Heart right ventricle (tissue), 16 donors: ENCODE results near the gene STAT4. TPM values are rescaled to one million over a fixed set of nuclear protein-coding genes. Genes with fewer than 3 reads are reported as not detected.

Source experiments
- ATAC-seq, 8 donors: fragments of 200-7000 bp; cut with Tn5 transposase; one replicate each; pipeline ENCODE4 v1.9.1; 2020; ENCODE audit warnings: mild to moderate bottlenecking in 8 of 8, moderate library complexity in 8 of 8, moderate number of reproducible peaks in 1 of 8
- DNase-seq, 2 donors: peaks; one replicate each; pipeline ENCODE4 v3.0.0-alpha.2; 2020
- H3K27ac ChIP-seq, 10 donors: fragments of 200-600 bp; sonication (generic) in 2 of 10; one replicate each; pipeline versions ENCODE4 v1.5.0 to v1.8.0; 2020 to 2022; ENCODE audit warnings: mild to moderate bottlenecking in 3 of 10
- H3K27me3 ChIP-seq, 7 donors: fragments of 200-600 bp; one replicate each; pipeline ENCODE4 v1.8.0; 2021 to 2022; ENCODE audit warnings: mild to moderate bottlenecking in 2 of 7
- H3K36me3 ChIP-seq, 9 donors: fragments of 200-600 bp; sonication (generic) in 1 of 9; one replicate each; pipeline versions ENCODE4 v1.5.0 to v1.8.0; 2020 to 2022; ENCODE audit warnings: mild to moderate bottlenecking in 2 of 9
- H3K4me1 ChIP-seq, 9 donors: fragments of 200-600 bp; sonication (generic) in 1 of 9; one replicate each; pipeline versions ENCODE4 v1.5.0 to v1.8.0; 2020 to 2022; ENCODE audit warnings: mild to moderate bottlenecking in 4 of 9
- H3K4me3 ChIP-seq, 10 donors: fragments of 200-600 bp; sonication (generic) in 2 of 10; one replicate each; pipeline versions ENCODE4 v1.5.0 to v1.8.0; 2020 to 2022; ENCODE audit warnings: mild to moderate bottlenecking in 7 of 10, moderate library complexity in 2 of 10
- H3K9me3 ChIP-seq, 11 donors: fragments of 200-600 bp in 10 of 11; sonication (generic) in 2 of 11; one replicate each; pipeline versions ENCODE4 v1.5.0 to v1.8.0; 2013 to 2022; ENCODE audit warnings: mild to moderate bottlenecking in 2 of 11, control low read depth in 1 of 11, moderate library complexity in 1 of 11
- CTCF ChIP-seq, 9 donors: fragments of 200-600 bp; sonication (generic) in 2 of 9; IDR thresholded peaks; one replicate each; pipeline versions ENCODE4 v1.5.0 to v1.8.0; 2021 to 2022; ENCODE audit warnings: antibody characterized with exemption in 9 of 9, mild to moderate bottlenecking in 5 of 9, moderate library complexity in 1 of 9
- WGBS, 2 donors: extraction: QIAGEN DNeasy Blood & Tissue Kit; methylation state at CpG; one replicate each; pipeline ENCODE4 v1.1.7; 2013; ENCODE audit warnings: inconsistent platforms in 1 of 2; 5-methylcytosine and 5-hydroxymethylcytosine counted together
- intact Hi-C, 10 donors: fragments of 100-400 bp; cut with DNase I; formaldehyde crosslinking; loops; one replicate each; pipeline versions ENCODE4 v1.11.1 to v1.14.2; 2022
- polyA plus RNA-seq, 2 donors: library from polyadenylated mRNA; stranded (reverse); fragments of 200-250 nt; gene quantifications; one replicate each; pipeline ENCODE4 v1.2.3, GENCODE V29; 2013
- total RNA-seq, 10 donors: library from RNA; stranded (reverse); fragmentation: NEBNext Ultra II Directional in 3 of 10; extraction: Animal tissue kit (Norgen Biotek cat#: 25700) in 3 of 10; gene quantifications; one replicate each; pipeline versions ENCODE4 v1.2.1 to v1.2.4, GENCODE V29; 2021 to 2023
- donor health status: Arrhythmogenic right ventricular cardiomyopathy.
- donor health status: ischemic (EF 13 %, LVEDD 7.1; RV severe dilation, severe dysfunction).
- donor health status: healthy with polysubstance abuse.
- donor health status: DM: no; HTN: yes; CAD: no.
- donor health status: DM: no; HTN: no; CAD: no.
- donor health status: ischemic (EF 25% LVEDD 6.9; RV normal size, moderate dysfunction).
- donor health status: ischemic (EF 25% LVEDD 5.7; RV mildly dilated, moderate dysfunction).
- donor health status: healthy.
- donor health status: DM: yes; HTN: yes; CAD: no.
- donor health status: Ischemic cardiomyopathy.
- donor health status: ischemic (EF 35%, LVEDD 5.7; RV mildly dilated, moderate dysfunction).
- donor health status: nonischemic (EF 11% LVEDD 7.7; RV severe dilation, severe dysfunction).
- donor health status: DM: yes; HTN: yes; CAD: no.
- donor health status: PGD.
- donor health status: ischemic (EF 29% LVEDD 5.4; RV normal size, mild dysfunction).
- donor health status: nonischemic (EF 23%, LVEDD 6.1; RV moderate dilation, normal function).

The STAT4 gene
- total and polyA plus RNA-seq, 12 donors: 0.52 to 9.4 (median 2.2) TPM

- no peaks in the 10 kb centered on the region for H3K9me3 ChIP-seq
- 95 to 96% methylated on average over 3 of the region's 3 CpGs for WGBS, 2 donors
- H3K36me3 ChIP-seq: peaks cover 0 to 3% (median 0%) of the 10 kb centered on the region in 9 donors
- H3K27ac ChIP-seq: peak overlapping the region in 1 of 10 donors; percentile 63
- DNase-seq (no peak), ATAC-seq (no peak)
- TF ChIP-seq CTCF (IDR thresholded peaks at IDR 0.05): no peak
- H3K4me3 ChIP-seq: no peak overlapping the region
- H3K4me1 ChIP-seq: peaks cover 0 to 19% (median 0%) of the 10 kb centered on the region in 9 donors
- intact Hi-C loops: loop anchor here in 2 of 10 donors (10.0 kb wide), 2 partner anchors 78 to 448 kb away; no protein-coding TSS in a partner anchor
- H3K27me3 ChIP-seq: no peaks in the 10 kb centered on the region
Measured at GRCh38 chr2:191066919-191067233, 83.9 kb downstream of the STAT4 start.

- DNase-seq: no peak
- ATAC-seq: no peak
- WGBS, 2 donors: 46 to 59% methylated on average over 4 of the region's 4 CpGs
- Histone ChIP-seq H3K27me3 (no peaks in the 10 kb centered on the region), H3K36me3 (peaks cover 0 to 3% (median 0%) of the 10 kb centered on the region in 9 donors), H3K9me3 (no peaks in the 10 kb centered on the region), H3K27ac (peak overlapping the region in 1 of 10 donors; percentile 63), H3K4me3 (peak overlapping the region in 1 of 10 donors; percentile 6), H3K4me1 (peaks cover 0 to 19% (median 0%) of the 10 kb centered on the region in 9 donors)
- intact Hi-C loops: loop anchor here in 2 of 10 donors (10.0 kb wide), 2 partner anchors 78 to 448 kb away; no protein-coding TSS in a partner anchor
- no peak for TF ChIP-seq CTCF (IDR thresholded peaks at IDR 0.05)
Measured at GRCh38 chr2:191066197-191066918, 84.4 kb downstream of the STAT4 start.

GRCh38 chr2:191065785-191066184 is 85.0 kb downstream of the STAT4 start:
- Histone ChIP-seq H3K27me3 (no peaks in the 10 kb centered on the region), H3K36me3 (peaks cover 0 to 3% (median 0%) of the 10 kb centered on the region in 9 donors), H3K4me1 (peaks cover 0 to 19% (median 0%) of the 10 kb centered on the region in 9 donors), H3K27ac (peak overlapping the region in 1 of 10 donors; percentile 63), H3K4me3 (peak overlapping the region in 1 of 10 donors; percentile 6), H3K9me3 (no peaks in the 10 kb centered on the region)
- WGBS, 2 donors: 71 to 82% methylated on average over 2 of the region's 2 CpGs
- intact Hi-C loops: loop anchor here in 2 of 10 donors (10.0 kb wide), 2 partner anchors 79 to 449 kb away; no protein-coding TSS in a partner anchor
- DNase-seq (no peak), ATAC-seq (no peak)
- no peak for TF ChIP-seq CTCF (IDR thresholded peaks at IDR 0.05)

- intact Hi-C loops: loop anchor here in 2 of 10 donors (10.0 kb wide), 2 partner anchors 80 to 450 kb away; no protein-coding TSS in a partner anchor
- H3K27ac ChIP-seq: peak overlapping the region in 1 of 10 donors; percentile 63
Measured at GRCh38 chr2:191064590-191064989, 86.2 kb downstream of the STAT4 start.

More at GRCh38 chr2:191064590-191064989, 86.2 kb downstream of the STAT4 start:
- DNase-seq: no peak
- peak overlapping the region in 1 of 10 donors; percentile 6 for H3K4me3 ChIP-seq
- peaks cover 0 to 19% (median 0%) of the 10 kb centered on the region in 9 donors for H3K4me1 ChIP-seq
- H3K36me3 ChIP-seq: peaks cover 0 to 3% (median 0%) of the 10 kb centered on the region in 9 donors
- H3K9me3 ChIP-seq: no peaks in the 10 kb centered on the region
- WGBS, 2 donors: 86 to 88% methylated on average over 9 of the region's 9 CpGs
- TF ChIP-seq CTCF (IDR thresholded peaks at IDR 0.05): no peak
- no peak for ATAC-seq
- no peaks in the 10 kb centered on the region for H3K27me3 ChIP-seq
